MCF 10A (cell line): ENCODE results near the gene FAM83G. TPM values are rescaled to one million over a fixed set of nuclear protein-coding genes. Genes with fewer than 3 reads are reported as not detected.

Experiments used
- BruUV-seq: library from RNA; stranded (reverse); fragments of 400-500 nt; replicated peaks from 2 replicates; lab custom pipeline; 2021; lab: Mats Ljungman, UMichigan
- CTCF ChIA-PET: fragments of 300-600 bp; sonication (Branson Sonifier 250); formaldehyde crosslinking; extraction: SDS; loops from one replicate; lab custom pipeline; 2021; ENCODE audit warnings: antibody characterized with exemption, inconsistent platforms; lab: Yijun Ruan, JAX
- POLR2A ChIA-PET: fragments of 300-600, 350-650 bp; sonication (Branson Sonifier 250); formaldehyde crosslinking; extraction: SDS; loops from one replicate; lab custom pipeline; 2020; ENCODE audit warnings: antibody characterized with exemption, inconsistent platforms; lab: Yijun Ruan, JAX
- DNase-seq: peaks from one replicate; pipeline ENCODE4 v3.0.0-alpha.2; 2018; ENCODE audit not compliant: unreplicated experiment
- H3K27ac Mint-ChIP-seq: one replicate; pipeline ENCODE4 v1.8.0; 2022; ENCODE audit warnings: mild to moderate bottlenecking, low read depth, mixed read lengths; ENCODE audit not compliant: unreplicated experiment
- H3K27me3 Mint-ChIP-seq: one replicate; pipeline ENCODE4 v1.8.0; 2022; ENCODE audit warnings: mixed read lengths; ENCODE audit not compliant: insufficient read depth, unreplicated experiment
- H3K36me3 Mint-ChIP-seq: one replicate; pipeline ENCODE4 v1.8.0; 2022; ENCODE audit warnings: mild to moderate bottlenecking, moderate library complexity, mixed read lengths; ENCODE audit not compliant: insufficient read depth, unreplicated experiment
- H3K4me1 Mint-ChIP-seq: one replicate; pipeline ENCODE4 v1.8.0; 2022; ENCODE audit warnings: mixed read lengths; ENCODE audit not compliant: insufficient read depth, unreplicated experiment
- H3K4me3 Mint-ChIP-seq: one replicate; pipeline ENCODE4 v1.8.0; 2022; ENCODE audit warnings: mild to moderate bottlenecking, moderate library complexity, mixed read lengths; ENCODE audit not compliant: unreplicated experiment
- H3K9me3 Mint-ChIP-seq: one replicate; pipeline ENCODE4 v1.8.0; 2022; ENCODE audit warnings: mixed read lengths; ENCODE audit not compliant: unreplicated experiment
- CTCF ChIP-seq: fragments of 200-600 bp; IDR thresholded peaks from one replicate; pipeline ENCODE4 v1.8.0; 2022; ENCODE audit warnings: antibody characterized with exemption, mild to moderate bottlenecking; ENCODE audit not compliant: unreplicated experiment
- intact Hi-C: fragments of 100-400 bp; cut with micrococcal nuclease; formaldehyde crosslinking; loops from 2 replicates; pipeline ENCODE4 v1.14.1; 2022
- total RNA-seq: library from RNA; stranded (reverse); gene quantifications from 2 replicates; pipeline ENCODE4 v1.2.3, GENCODE V29; 2022

The FAM83G gene
- total RNA-seq, 1 experiment from 2014 or later, result 50.1 TPM

DNA sequence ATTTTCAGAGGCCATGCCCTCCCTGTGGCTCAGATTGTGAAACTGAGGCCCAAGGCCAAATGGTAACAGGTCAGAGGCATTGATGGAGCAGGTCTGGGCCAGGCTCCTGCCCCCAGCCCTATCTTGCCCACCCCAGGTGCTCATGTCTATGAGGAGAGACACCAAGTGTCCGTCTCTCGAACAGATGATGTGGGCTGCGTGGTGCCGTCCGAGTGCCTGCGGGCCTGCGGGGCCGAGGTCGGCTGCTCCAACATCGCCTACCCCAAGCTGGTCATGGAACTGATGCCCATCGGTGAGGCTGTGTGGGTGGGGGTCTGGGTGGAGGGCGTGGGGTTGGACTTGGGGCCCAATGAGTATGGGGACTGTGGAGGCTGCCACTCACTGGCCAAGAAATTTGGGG is 8.7 kb upstream of the FAM83G start:
- no peak overlapping the region for H3K4me3 Mint-ChIP-seq
- intact Hi-C loops, result no loop called here
- CTCF ChIA-PET, result interaction anchor here (0.6 kb wide), 1 partner anchor 12 kb away, joined by 3 read pairs; no protein-coding TSS in a partner anchor
- no peaks in the 10 kb centered on the region for H3K9me3 Mint-ChIP-seq
- H3K27ac Mint-ChIP-seq, result no peak overlapping the region
- no TSS peak for BruUV-seq
- POLR2A ChIA-PET, result no interaction called here
- DNase-seq, result no peak
- H3K36me3 Mint-ChIP-seq, result peaks cover 7% of the 10 kb centered on the region
- peaks cover 29% of the 10 kb centered on the region for H3K4me1 Mint-ChIP-seq
- no peak for TF ChIP-seq CTCF
- H3K27me3 Mint-ChIP-seq, result no peaks in the 10 kb centered on the region

DNA sequence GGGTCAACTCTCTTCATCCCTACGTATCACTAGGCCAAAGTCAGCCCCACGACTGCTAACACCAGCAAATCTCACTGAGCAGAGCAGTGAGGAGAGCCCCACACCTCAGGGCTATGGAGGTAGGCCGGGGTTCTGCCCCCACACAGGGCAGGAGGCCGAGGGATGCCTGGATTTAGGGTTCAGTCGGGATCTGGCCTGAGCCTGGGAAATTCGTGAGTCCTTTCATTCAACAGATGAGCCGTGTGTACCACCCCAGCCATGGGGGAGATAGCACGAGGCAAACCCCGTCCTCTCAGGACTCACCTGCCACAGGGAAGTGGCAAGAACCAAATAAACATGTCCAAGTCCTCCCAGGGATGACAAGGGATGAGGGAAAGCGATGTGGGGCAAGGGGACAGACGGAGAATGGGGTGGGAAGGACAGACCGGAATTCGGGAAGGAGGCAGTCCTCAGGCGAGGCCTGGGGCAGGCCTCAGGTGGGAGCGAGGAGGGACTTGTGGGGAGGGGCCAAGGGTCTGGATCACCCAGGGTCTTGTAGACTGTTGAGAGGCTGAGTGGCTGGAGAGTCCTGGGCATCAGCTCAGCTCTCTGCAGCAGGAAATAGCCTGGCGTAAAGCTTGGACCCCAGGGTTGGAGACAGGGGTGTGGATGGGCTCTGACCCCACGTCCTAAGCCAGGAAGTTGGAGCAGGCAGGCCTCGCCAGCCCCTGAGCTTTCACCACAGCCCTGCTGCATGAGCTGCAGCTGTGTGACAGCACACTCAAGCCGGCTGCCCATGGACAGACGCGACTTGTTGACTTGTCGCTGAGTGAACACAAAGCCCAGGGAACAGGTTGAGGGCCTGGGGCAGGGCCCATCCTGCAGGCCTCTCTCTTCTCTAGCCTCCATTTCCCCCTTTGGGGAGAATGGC is 7.9 kb upstream of the FAM83G start:
- no peak for TF ChIP-seq CTCF
- DNase-seq, result no peak
- H3K4me3 Mint-ChIP-seq, result no peak overlapping the region
- ChIA-PET CTCF (interaction anchor here (0.6 to 0.9 kb wide), 2 partner anchors 12 to 51 kb away, joined by 3 to 4 read pairs; no protein-coding TSS in a partner anchor), POLR2A (no interaction called here)
- peaks cover 29% of the 10 kb centered on the region for H3K4me1 Mint-ChIP-seq
- BruUV-seq, result no TSS peak
- intact Hi-C loops, result no loop called here
- H3K27ac Mint-ChIP-seq, result no peak overlapping the region
- no peaks in the 10 kb centered on the region for H3K27me3 Mint-ChIP-seq
- no peaks in the 10 kb centered on the region for H3K9me3 Mint-ChIP-seq
- peaks cover 7% of the 10 kb centered on the region for H3K36me3 Mint-ChIP-seq

DNA sequence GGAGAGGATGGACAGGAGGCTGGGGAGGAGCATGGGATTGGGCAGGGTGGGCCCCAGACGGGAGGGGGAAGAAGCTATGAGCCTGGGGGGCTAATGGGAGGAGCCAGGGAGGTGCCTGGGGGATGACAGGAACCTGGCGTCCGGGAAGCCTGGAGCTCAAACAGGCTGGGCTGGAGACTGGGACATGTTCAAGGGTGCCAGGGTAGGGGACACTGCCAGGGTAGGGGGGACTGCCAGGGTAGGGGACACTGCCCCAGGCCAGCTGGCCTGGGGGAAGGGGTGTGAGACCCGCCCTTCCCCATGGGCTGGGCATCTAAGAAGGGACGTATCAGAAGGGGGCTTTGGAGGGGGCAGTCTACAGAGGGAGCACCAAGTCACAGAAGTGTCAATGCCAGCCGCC is 7.0 kb upstream of the FAM83G start:
- H3K4me1 Mint-ChIP-seq, result peaks cover 25% of the 10 kb centered on the region
- H3K27me3 Mint-ChIP-seq, result no peaks in the 10 kb centered on the region
- no peak for DNase-seq
- POLR2A ChIA-PET, result interaction anchor here (0.9 kb wide), 1 partner anchor 10 kb away, joined by 5 read pairs; no protein-coding TSS in a partner anchor
- intact Hi-C loops, result no loop called here
- no peak for TF ChIP-seq CTCF
- peaks cover 7% of the 10 kb centered on the region for H3K36me3 Mint-ChIP-seq
- H3K27ac Mint-ChIP-seq, result no peak overlapping the region
- no peaks in the 10 kb centered on the region for H3K9me3 Mint-ChIP-seq
- CTCF ChIA-PET, result interaction anchor here (0.9 kb wide), 1 partner anchor 50 kb away, joined by 4 read pairs; no protein-coding TSS in a partner anchor
- BruUV-seq, result no TSS peak
- no peak overlapping the region for H3K4me3 Mint-ChIP-seq
